Measurements from ENCODE around the gene SLC16A8. TPM values are rescaled to one million over a fixed set of nuclear protein-coding genes. Genes with fewer than 3 reads are reported as not detected.
A peak's percentile ranks its signal among the peaks of the same experiment; 100 is the strongest.

Gene SLC16A8, protein sequence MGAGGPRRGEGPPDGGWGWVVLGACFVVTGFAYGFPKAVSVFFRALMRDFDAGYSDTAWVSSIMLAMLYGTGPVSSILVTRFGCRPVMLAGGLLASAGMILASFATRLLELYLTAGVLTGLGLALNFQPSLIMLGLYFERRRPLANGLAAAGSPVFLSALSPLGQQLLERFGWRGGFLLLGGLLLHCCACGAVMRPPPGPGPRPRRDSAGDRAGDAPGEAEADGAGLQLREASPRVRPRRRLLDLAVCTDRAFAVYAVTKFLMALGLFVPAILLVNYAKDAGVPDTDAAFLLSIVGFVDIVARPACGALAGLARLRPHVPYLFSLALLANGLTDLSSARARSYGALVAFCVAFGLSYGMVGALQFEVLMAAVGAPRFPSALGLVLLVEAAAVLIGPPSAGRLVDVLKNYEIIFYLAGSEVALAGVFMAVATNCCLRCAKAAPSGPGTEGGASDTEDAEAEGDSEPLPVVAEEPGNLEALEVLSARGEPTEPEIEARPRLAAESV
- not detected in 2 replicates for total RNA-seq (2016; rRNA removed; fragmentation: Illumina TruSeq; extraction: Trizol)
- not detected in 2 replicates for total RNA-seq (2016; cell fraction: cytosol; rRNA removed; fragmentation: Illumina TruSeq; extraction: Trizol; ENCODE audit: low read depth)
- total RNA-seq (2016; cell fraction: insoluble cytoplasmic fraction; rRNA removed; fragmentation: Illumina TruSeq; extraction: Trizol), result not detected in 2 replicates
- total RNA-seq (2016; cell fraction: membrane; rRNA removed; fragmentation: Illumina TruSeq; extraction: Trizol), result not detected in 2 replicates
- not detected in 2 replicates for total RNA-seq (2016; cell fraction: nucleus; rRNA removed; fragmentation: Illumina TruSeq; extraction: Trizol)
- not detected in 2 replicates for polyA plus RNA-seq (2011; rRNA removed)
- not detected in 2 replicates for polyA plus RNA-seq (2011; cell fraction: cytosol; rRNA removed)
- polyA plus RNA-seq (2011; cell fraction: nucleus; rRNA removed), result not detected in 2 replicates
- 0.44 and 0.49 TPM in 2 replicates for polyA plus RNA-seq (2012)
- not detected in 2 replicates for polyA plus RNA-seq (2016; cell fraction: cytosol; fragmentation: Illumina TruSeq; extraction: Trizol; ENCODE audit: low read depth)
- polyA plus RNA-seq (2016; cell fraction: insoluble cytoplasmic fraction; fragmentation: Illumina TruSeq; extraction: Trizol; ENCODE audit: low read depth), result not detected in 2 replicates
- not detected in 2 replicates for polyA plus RNA-seq (2016; cell fraction: membrane; fragmentation: Illumina TruSeq; extraction: Trizol; ENCODE audit: low read depth)
- polyA plus RNA-seq (2016; cell fraction: nucleus; fragmentation: Illumina TruSeq; extraction: Trizol; ENCODE audit: insufficient read depth, low read depth), result not detected in 2 replicates
- not detected in 2 replicates for polyA minus RNA-seq (2011; rRNA and poly(A)+ RNA removed; ENCODE audit: low replicate concordance)
- not detected in 2 replicates for polyA minus RNA-seq (2011; cell fraction: cytosol; rRNA and poly(A)+ RNA removed)
- not detected in 2 replicates for polyA minus RNA-seq (2011; cell fraction: nucleus; rRNA and poly(A)+ RNA removed)
- percentile 12 among the genes with signal in this experiment for Bru-seq, nascent RNA
- not detected for BruChase-seq, experiment 1, labeled RNA remaining after a 6-hour chase
- not detected for BruChase-seq, experiment 2, labeled RNA remaining after a 2-hour chase
- long read RNA-seq, experiment 1, result 0 reads
- long read RNA-seq, experiment 2, result 0 reads

DNA sequence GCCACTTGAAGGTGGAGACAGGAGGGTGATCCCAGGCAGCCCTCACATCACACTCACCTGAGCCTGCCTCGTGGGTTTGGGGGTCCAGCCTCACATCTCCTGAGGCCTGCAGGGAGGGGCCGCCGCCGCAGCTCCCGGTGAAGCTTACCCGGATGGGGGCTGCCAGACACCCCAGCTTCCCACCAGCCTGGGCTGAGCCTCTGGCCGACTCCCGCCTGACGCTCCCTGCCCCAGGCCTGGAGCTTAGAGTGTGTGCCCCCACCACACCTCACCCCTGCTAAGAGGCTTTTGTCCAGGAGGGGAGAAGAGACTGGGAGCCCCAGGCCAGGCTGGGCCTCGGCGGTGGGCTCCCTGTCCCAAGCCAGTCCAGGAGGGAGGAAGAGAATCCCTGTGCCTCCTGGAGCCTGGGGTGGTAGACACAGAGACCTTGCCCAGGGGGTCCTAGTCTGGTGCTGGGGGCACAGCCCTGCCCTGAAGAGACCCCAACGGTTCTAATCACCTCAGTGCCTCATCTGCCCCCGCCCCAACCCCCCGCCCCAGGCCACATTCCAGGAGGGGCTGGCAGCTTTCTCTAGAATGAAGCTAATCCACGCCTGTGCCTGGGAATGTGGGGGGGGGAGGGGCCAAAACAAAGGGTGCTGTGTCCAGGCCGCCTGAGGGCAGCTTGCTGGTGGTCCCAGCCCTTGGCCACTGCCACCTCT lies at the start of gene SLC16A8:
Gene SLC16A8, minus strand, starts transcription at position 254 of the 701 bp plus-strand sequence. CDS start 1,311 bp downstream, outside the sequence.
- CTCF ChIA-PET (ENCODE audit: low intra/inter-chr PET ratio, low total read pairs), result no interaction called here

More for the DNA sequence above, at the start of gene SLC16A8:
- Histone ChIP-seq H3K9me3 (ENCODE audit: low read length) (no peaks in the 10 kb centered on the region), H3K27ac (ENCODE audit: extremely low read length, insufficient read depth, low read length) (no peak within 1 kb of the TSS), H3K4me2 (ENCODE audit: low read depth, low read length) (no peak within 1 kb of the TSS), H3K9ac (ENCODE audit: insufficient read depth, low read depth, low read length) (no peak within 1 kb of the TSS), H2AFZ (ENCODE audit: low read length) (no peak within 1 kb of the TSS), H3K4me3 (replicated peaks in 1 of 3; ENCODE audit: insufficient read depth in 1 of 3, low read depth in 2 of 3, low read length in 3 of 3) (no peak within 1 kb of the TSS), H4K20me1 (ENCODE audit: insufficient read depth, low read length) (no peaks in the 10 kb centered on the region), H3K27me3 (ENCODE audit: control insufficient read depth in 1 of 2, insufficient read depth in 2 of 2, low read length in 2 of 2) (no peaks in the 10 kb centered on the region), H3K36me3 (replicated peaks in 1 of 2; ENCODE audit: control insufficient read depth in 1 of 2, insufficient read depth in 2 of 2, low read length in 2 of 2) (peaks cover 9 to 16% of the 10 kb centered on the region in 2 experiments; a peak in 4 of 5 replicates), H3K79me2 (ENCODE audit: insufficient read depth, low read length) (no peaks in the 10 kb centered on the region), H3K4me1 (ENCODE audit: insufficient read depth, low read length) (no peaks in the 10 kb centered on the region)
- no peak for TF ChIP-seq ATF7 (IDR thresholded peaks at IDR 0.05)
- no peak for TF ChIP-seq ATF7 (CRISPR knock-in tag; IDR thresholded peaks at IDR 0.05)
- TF ChIP-seq, protein P1, sequence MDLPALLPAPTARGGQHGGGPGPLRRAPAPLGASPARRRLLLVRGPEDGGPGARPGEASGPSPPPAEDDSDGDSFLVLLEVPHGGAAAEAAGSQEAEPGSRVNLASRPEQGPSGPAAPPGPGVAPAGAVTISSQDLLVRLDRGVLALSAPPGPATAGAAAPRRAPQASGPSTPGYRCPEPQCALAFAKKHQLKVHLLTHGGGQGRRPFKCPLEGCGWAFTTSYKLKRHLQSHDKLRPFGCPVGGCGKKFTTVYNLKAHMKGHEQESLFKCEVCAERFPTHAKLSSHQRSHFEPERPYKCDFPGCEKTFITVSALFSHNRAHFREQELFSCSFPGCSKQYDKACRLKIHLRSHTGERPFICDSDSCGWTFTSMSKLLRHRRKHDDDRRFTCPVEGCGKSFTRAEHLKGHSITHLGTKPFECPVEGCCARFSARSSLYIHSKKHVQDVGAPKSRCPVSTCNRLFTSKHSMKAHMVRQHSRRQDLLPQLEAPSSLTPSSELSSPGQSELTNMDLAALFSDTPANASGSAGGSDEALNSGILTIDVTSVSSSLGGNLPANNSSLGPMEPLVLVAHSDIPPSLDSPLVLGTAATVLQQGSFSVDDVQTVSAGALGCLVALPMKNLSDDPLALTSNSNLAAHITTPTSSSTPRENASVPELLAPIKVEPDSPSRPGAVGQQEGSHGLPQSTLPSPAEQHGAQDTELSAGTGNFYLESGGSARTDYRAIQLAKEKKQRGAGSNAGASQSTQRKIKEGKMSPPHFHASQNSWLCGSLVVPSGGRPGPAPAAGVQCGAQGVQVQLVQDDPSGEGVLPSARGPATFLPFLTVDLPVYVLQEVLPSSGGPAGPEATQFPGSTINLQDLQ (CRISPR knock-in tag; IDR thresholded peaks at IDR 0.05), result no peak
- TF ChIP-seq GABPA (IDR thresholded peaks at IDR 0.05; ENCODE audit: low read depth, low read length), result no peak
- TF ChIP-seq GABPA (CRISPR knock-in tag; IDR thresholded peaks at IDR 0.05; ENCODE audit: low read depth), result no peak
- no peak for TF ChIP-seq ZNF781 (CRISPR knock-in tag; IDR thresholded peaks at IDR 0.05; ENCODE audit: borderline replicate concordance, not compliant biosample characterization)
- TF ChIP-seq PCBP1 (IDR thresholded peaks at IDR 0.05; ENCODE audit: borderline replicate concordance, low read depth, low read length), result 0 out of 2 replicates have a peak, but pooled peaks have one; percentile 44
- TF ChIP-seq, protein P2, sequence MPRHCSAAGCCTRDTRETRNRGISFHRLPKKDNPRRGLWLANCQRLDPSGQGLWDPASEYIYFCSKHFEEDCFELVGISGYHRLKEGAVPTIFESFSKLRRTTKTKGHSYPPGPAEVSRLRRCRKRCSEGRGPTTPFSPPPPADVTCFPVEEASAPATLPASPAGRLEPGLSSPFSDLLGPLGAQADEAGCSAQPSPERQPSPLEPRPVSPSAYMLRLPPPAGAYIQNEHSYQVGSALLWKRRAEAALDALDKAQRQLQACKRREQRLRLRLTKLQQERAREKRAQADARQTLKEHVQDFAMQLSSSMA (CRISPR knock-in tag; IDR thresholded peaks at IDR 0.05), result no peak
- no peak for TF ChIP-seq ZBTB3 (CRISPR knock-in tag; IDR thresholded peaks at IDR 0.05; ENCODE audit: borderline replicate concordance, low read depth)
- intact Hi-C loops (cut with micrococcal nuclease; ENCODE audit: unreplicated experiment) (no loop called here), in situ Hi-C loops (cut with HindIII; ENCODE audit: extremely low pct_ligation_motif_present, low pct_unique_long_range_greater_than_20kb) (no loop called here)
- FAIRE-seq (no peak), ATAC-seq (no peak), DNase-seq (ENCODE audit: low spot score) (no peak)
- POLR2A ChIA-PET, result interaction anchor here (1.2 kb wide), 1 partner anchor 26 kb away, joined by 3 read pairs; the partner anchor contains the start of gene BAIAP2L2
- BruUV-seq (replicated peaks), result no TSS peak
- WGBS (ENCODE audit: low lambda C conversion rate), result 64% methylated on average over 3 of the region's 16 CpGs
